Subcutaneous abdominal adipose tissue (tissue), 5 donors: Measurements from ENCODE around the gene LRRC31.

Experiments used
- H3K27ac ChIP-seq: one replicate; pipeline ENCODE4 v1.7.0; 2013; ENCODE audit warnings: low read depth, mild to moderate bottlenecking, inconsistent platforms, low read length, moderate library complexity
- H3K27me3 ChIP-seq, 5 donors: one replicate each; pipeline ENCODE4 v1.7.0; 2013; ENCODE audit warnings: low read length in 5 of 5, inconsistent platforms in 1 of 5; ENCODE audit not compliant: control insufficient read depth in 5 of 5, insufficient read depth in 4 of 5
- H3K36me3 ChIP-seq, 5 donors: one replicate each; pipeline ENCODE4 v1.7.0; 2013; ENCODE audit warnings: low read length in 5 of 5; ENCODE audit not compliant: control insufficient read depth in 5 of 5, insufficient read depth in 5 of 5
- H3K4me1 ChIP-seq, 5 donors: one replicate each; pipeline ENCODE4 v1.7.0; 2013; ENCODE audit warnings: low read length in 5 of 5, mild to moderate bottlenecking in 3 of 5, moderate library complexity in 1 of 5; ENCODE audit not compliant: control insufficient read depth in 5 of 5, insufficient read depth in 5 of 5
- H3K4me3 ChIP-seq, 5 donors: one replicate each; pipeline ENCODE4 v1.7.0; 2013; ENCODE audit warnings: low read length in 5 of 5, low read depth in 1 of 5
- H3K9ac ChIP-seq, 5 donors: one replicate each; pipeline ENCODE4 v1.7.0; 2013; ENCODE audit warnings: low read length in 5 of 5, mild to moderate bottlenecking in 4 of 5, moderate library complexity in 3 of 5
- H3K9me3 ChIP-seq, 5 donors: one replicate each; pipeline ENCODE4 v1.7.0; 2013; ENCODE audit warnings: low read length in 5 of 5; ENCODE audit not compliant: control insufficient read depth in 5 of 5
- donor health status: healthy.
- donor health status: healthy.
- donor health status: healthy.
- donor health status: healthy.
- donor health status: healthy.

LRRC31 gene

GRCh38 chr3:169792359-169792758 lies 77.4 kb downstream of the LRRC31 start:
- no peaks in the 10 kb centered on the region for H3K9me3 ChIP-seq
- no peaks in the 10 kb centered on the region for H3K27me3 ChIP-seq
- no peak overlapping the region for H3K9ac ChIP-seq
- peaks cover 21 to 28% (median 24%) of the 10 kb centered on the region in 5 donors for H3K36me3 ChIP-seq
- no peaks in the 10 kb centered on the region for H3K4me1 ChIP-seq
- no peak overlapping the region for H3K4me3 ChIP-seq
- H3K27ac ChIP-seq = no peak overlapping the region

- H3K4me1 ChIP-seq = no peaks in the 10 kb centered on the region
- no peak overlapping the region for H3K9ac ChIP-seq
- no peak overlapping the region for H3K4me3 ChIP-seq
- peaks cover 33 to 39% (median 35%) of the 10 kb centered on the region in 5 donors for H3K36me3 ChIP-seq
- no peak overlapping the region for H3K27ac ChIP-seq
- no peaks in the 10 kb centered on the region for H3K9me3 ChIP-seq
- no peaks in the 10 kb centered on the region for H3K27me3 ChIP-seq
Observed at GRCh38 chr3:169790687-169791429, 78.9 kb downstream of the LRRC31 start.

GRCh38 chr3:169790219-169790618 lies 79.5 kb downstream of the LRRC31 start:
- H3K4me1 ChIP-seq = no peaks in the 10 kb centered on the region
- peaks cover 39 to 45% (median 41%) of the 10 kb centered on the region in 5 donors for H3K36me3 ChIP-seq
- no peaks in the 10 kb centered on the region for H3K9me3 ChIP-seq

More at GRCh38 chr3:169790219-169790618, 79.5 kb downstream of the LRRC31 start:
- Histone ChIP-seq H3K9ac (no peak overlapping the region), H3K27ac (no peak overlapping the region), H3K27me3 (no peaks in the 10 kb centered on the region), H3K4me3 (no peak overlapping the region)
